SK-N-MC (cell line): ENCODE data around the gene HORMAD2.

Source experiments
- EZH2 ChIP-seq: fragments of 200-600 bp; sonication (generic); IDR thresholded peaks from one replicate; pipeline ENCODE4 v1.6.1; 2017; ENCODE audit warnings: antibody characterized with exemption
- FOXP2 ChIP-seq: optimal IDR thresholded peaks from 2 replicates; pipeline ENCODE3; 2011; ENCODE audit warnings: mild to moderate bottlenecking, moderate library complexity; ENCODE audit not compliant: insufficient read depth; ENCODE audit errors: extremely low read length, control extremely low read depth
- POLR2AphosphoS5 ChIP-seq: IDR thresholded peaks from 2 replicates; pipeline ENCODE4 v1.6.1; 2012; ENCODE audit warnings: mild to moderate bottlenecking, low read depth, low read length, borderline replicate concordance

- TF ChIP-seq POLR2AphosphoS5 (no peak), EZH2 (no peak), FOXP2 (no peak)
These were observed at the start of gene HORMAD2 for GRCh38 chr22:30079952-30080533.
